CD4-positive, CD25-positive, alpha-beta regulatory T cell (primary cell): ENCODE results near the gene PLD3. TPM values are rescaled to one million over a fixed set of nuclear protein-coding genes. Genes with fewer than 3 reads are reported as not detected.

Experiments used
- ATAC-seq, 2 donors: fragments of 150-1000 bp; cut with Tn5 transposase; one replicate each; pipeline ENCODE4 v1.10.0; 2021; ENCODE audit warnings: low read depth in 2 of 2, moderate number of reproducible peaks in 2 of 2, moderate library complexity in 1 of 2
- DNase-seq, 3 donors: peaks; one replicate each; pipeline versions ENCODE4 v3.0.0 to v3.0.0-alpha.2; 2012 to 2022; ENCODE audit warnings: mixed read lengths in 1 of 3
- H3K27ac ChIP-seq: one replicate; pipeline ENCODE4 v1.7.0; 2013; ENCODE audit warnings: mild to moderate bottlenecking, low read length; ENCODE audit not compliant: insufficient read depth, poor library complexity, severe bottlenecking
- H3K27me3 ChIP-seq: one replicate; pipeline ENCODE4 v1.7.0; 2013; ENCODE audit warnings: low read length; ENCODE audit not compliant: control insufficient read depth, insufficient read depth
- H3K36me3 ChIP-seq: one replicate; pipeline ENCODE4 v1.7.0; 2013; ENCODE audit warnings: mild to moderate bottlenecking, low read length, moderate library complexity; ENCODE audit not compliant: control insufficient read depth, insufficient read depth
- H3K4me1 ChIP-seq: 2 replicates; pipeline ENCODE4 v1.7.0; 2013; ENCODE audit warnings: mild to moderate bottlenecking, low read length; ENCODE audit not compliant: insufficient read depth, control insufficient read depth, poor library complexity, severe bottlenecking
- H3K4me3 ChIP-seq: one replicate; pipeline ENCODE4 v1.7.0; 2013; ENCODE audit warnings: low read depth, mild to moderate bottlenecking, low read length, moderate library complexity
- H3K9me3 ChIP-seq, 2 experiments: 1 replicate in 1 of 2; 2 replicates in 1 of 2; pipeline ENCODE4 v1.7.0; 2013; ENCODE audit warnings: low read length in 2 of 2, mild to moderate bottlenecking in 1 of 2, moderate library complexity in 1 of 2; ENCODE audit not compliant: control insufficient read depth in 2 of 2
- H3K27ac Mint-ChIP-seq, 3 donors: one replicate each; pipeline ENCODE4 v1.8.0; 2020 to 2022; ENCODE audit warnings: mild to moderate bottlenecking in 3 of 3, mixed read lengths in 3 of 3, moderate library complexity in 2 of 3
- H3K27me3 Mint-ChIP-seq: one replicate; pipeline ENCODE4 v1.8.0; 2022; ENCODE audit warnings: mild to moderate bottlenecking, mixed read lengths
- H3K36me3 Mint-ChIP-seq: one replicate; pipeline ENCODE4 v1.8.0; 2020; ENCODE audit warnings: mixed read lengths
- H3K4me1 Mint-ChIP-seq, 4 donors: one replicate each; pipeline ENCODE4 v1.8.0; 2020 to 2022; ENCODE audit warnings: mixed read lengths in 4 of 4, mild to moderate bottlenecking in 1 of 4
- H3K4me3 Mint-ChIP-seq, 4 donors: one replicate each; pipeline ENCODE4 v1.8.0; 2020 to 2022; ENCODE audit warnings: mild to moderate bottlenecking in 4 of 4, mixed read lengths in 4 of 4, moderate library complexity in 3 of 4
- H3K9me3 Mint-ChIP-seq, 7 donors: one replicate each; pipeline ENCODE4 v1.8.0; 2020 to 2022; ENCODE audit warnings: mixed read lengths in 7 of 7, mild to moderate bottlenecking in 3 of 7, moderate library complexity in 2 of 7
- polyA plus RNA-seq, 4 donors: library from polyadenylated mRNA; unstranded; fragments of 300-500 nt; fragmentation: Illumina TruSeq; gene quantifications; one replicate each; pipeline ENCODE4 v1.2.3, GENCODE V29; 2021
- total RNA-seq: library from RNA; stranded (reverse); gene quantifications from one replicate; pipeline ENCODE4 v1.2.3, GENCODE V29; 2022

The PLD3 gene
- total and polyA plus RNA-seq, 5 donors from 2014 or later: 49.2 to 73.7 (median 50.3) TPM

- Histone ChIP-seq H3K27ac (no peak overlapping the region), H3K36me3 (peaks cover 15% of the 10 kb centered on the region), H3K4me1 (peaks cover 8% of the 10 kb centered on the region), H3K9me3 (no peaks in the 10 kb centered on the region), H3K27me3 (no peaks in the 10 kb centered on the region), H3K4me3 (no peak overlapping the region)
- no peaks in the 10 kb centered on the region for H3K27me3 Mint-ChIP-seq
- no peak for ATAC-seq
- peaks cover 18% of the 10 kb centered on the region for H3K36me3 Mint-ChIP-seq
- H3K4me3 Mint-ChIP-seq: no peak overlapping the region
- no peak for DNase-seq
- peaks cover 4 to 43% (median 19%) of the 10 kb centered on the region in 4 donors for H3K4me1 Mint-ChIP-seq
- H3K27ac Mint-ChIP-seq: peak overlapping the region in 1 of 3 donors; percentile 20
- no peaks in the 10 kb centered on the region for H3K9me3 Mint-ChIP-seq
Observed at GRCh38 chr19:40342644-40343311, 5.7 kb upstream of the PLD3 start.

- Mint-ChIP-seq H3K4me3 (peak overlapping the region in 2 of 4 donors; percentile 5 to 54), H3K4me1 (peaks cover 6 to 52% (median 29%) of the 10 kb centered on the region in 4 donors)
- ATAC-seq: no peak
Observed at GRCh38 chr19:40344422-40344821, 4.1 kb upstream of the PLD3 start.

GRCh38 chr19:40348961-40349507 is 539 bp downstream of the PLD3 start:
- peaks cover 6% of the 10 kb centered on the region for H3K36me3 Mint-ChIP-seq
- ATAC-seq: no peak
- H3K27ac ChIP-seq: peak overlapping the region; percentile 82

More at GRCh38 chr19:40344422-40344821, 4.1 kb upstream of the PLD3 start:
- H3K9me3 Mint-ChIP-seq: no peaks in the 10 kb centered on the region
- H3K27ac ChIP-seq: no peak overlapping the region
- no peaks in the 10 kb centered on the region for H3K27me3 Mint-ChIP-seq
- no peak for DNase-seq
- peaks cover 16% of the 10 kb centered on the region for H3K36me3 Mint-ChIP-seq
- H3K9me3 ChIP-seq: no peaks in the 10 kb centered on the region
- H3K4me3 ChIP-seq: no peak overlapping the region
- H3K36me3 ChIP-seq: peaks cover 10% of the 10 kb centered on the region
- H3K27me3 ChIP-seq: no peaks in the 10 kb centered on the region
- H3K4me1 ChIP-seq: peaks cover 18% of the 10 kb centered on the region
- H3K27ac Mint-ChIP-seq: no peak overlapping the region

GRCh38 chr19:40355975-40356680 is 7.6 kb downstream of the PLD3 start:
- H3K36me3 ChIP-seq: no peaks in the 10 kb centered on the region
- no peaks in the 10 kb centered on the region for H3K4me1 ChIP-seq
- no peak for ATAC-seq
- Mint-ChIP-seq H3K4me3 (peak overlapping the region in 1 of 4 donors; percentile 26), H3K36me3 (peaks cover 17% of the 10 kb centered on the region), H3K4me1 (peaks cover 0 to 19% (median 9%) of the 10 kb centered on the region in 4 donors), H3K27me3 (no peaks in the 10 kb centered on the region), H3K27ac (peak overlapping the region in 2 of 3 donors; percentile 9 to 67), H3K9me3 (no peaks in the 10 kb centered on the region)
- DNase-seq: no peak
- H3K4me3 ChIP-seq: no peak overlapping the region
- H3K9me3 ChIP-seq: no peaks in the 10 kb centered on the region
- H3K27me3 ChIP-seq: no peaks in the 10 kb centered on the region
- H3K27ac ChIP-seq: no peak overlapping the region

More at GRCh38 chr19:40348961-40349507, 539 bp downstream of the PLD3 start:
- peak overlapping the region; percentile 97 for H3K4me3 ChIP-seq
- H3K4me3 Mint-ChIP-seq: peak overlapping the region; percentile 94 to 99 (median 95)
- no peaks in the 10 kb centered on the region for H3K36me3 ChIP-seq
- peaks cover 20% of the 10 kb centered on the region for H3K4me1 ChIP-seq
- H3K9me3 Mint-ChIP-seq: no peaks in the 10 kb centered on the region
- H3K9me3 ChIP-seq: no peaks in the 10 kb centered on the region
- peaks cover 6 to 47% (median 23%) of the 10 kb centered on the region in 4 donors for H3K4me1 Mint-ChIP-seq
- no peaks in the 10 kb centered on the region for H3K27me3 Mint-ChIP-seq
- H3K27ac Mint-ChIP-seq: peak overlapping the region in 2 of 3 donors; percentile 92 to 94
- H3K27me3 ChIP-seq: no peaks in the 10 kb centered on the region
- DNase-seq: peak in 2 of 3 donors; percentile 9 to 47

- Mint-ChIP-seq H3K36me3 (peaks cover 16% of the 10 kb centered on the region), H3K27me3 (no peaks in the 10 kb centered on the region), H3K27ac (peak overlapping the region in 2 of 3 donors; percentile 9 to 33), H3K9me3 (no peaks in the 10 kb centered on the region), H3K4me3 (peak overlapping the region in 1 of 4 donors; percentile 26), H3K4me1 (peaks cover 0 to 17% (median 8%) of the 10 kb centered on the region in 4 donors)
- ATAC-seq (no peak), DNase-seq (no peak)
- Histone ChIP-seq H3K27ac (no peak overlapping the region), H3K27me3 (no peaks in the 10 kb centered on the region), H3K4me1 (no peaks in the 10 kb centered on the region), H3K4me3 (no peak overlapping the region), H3K36me3 (no peaks in the 10 kb centered on the region), H3K9me3 (no peaks in the 10 kb centered on the region)
Observed at GRCh38 chr19:40356681-40357595, 8.4 kb downstream of the PLD3 start.

GRCh38 chr19:40357640-40358039 is 9.1 kb downstream of the PLD3 start:
- Mint-ChIP-seq H3K27ac (no peak overlapping the region), H3K36me3 (peaks cover 16% of the 10 kb centered on the region), H3K27me3 (no peaks in the 10 kb centered on the region), H3K9me3 (no peaks in the 10 kb centered on the region), H3K4me1 (peaks cover 0 to 17% (median 10%) of the 10 kb centered on the region in 4 donors), H3K4me3 (no peak overlapping the region)
- H3K9me3 ChIP-seq: no peaks in the 10 kb centered on the region
- ATAC-seq: no peak
- H3K36me3 ChIP-seq: no peaks in the 10 kb centered on the region
- H3K4me3 ChIP-seq: no peak overlapping the region
- no peaks in the 10 kb centered on the region for H3K4me1 ChIP-seq
- no peak for DNase-seq
- H3K27ac ChIP-seq: no peak overlapping the region
- H3K27me3 ChIP-seq: no peaks in the 10 kb centered on the region

GRCh38 chr19:40358773-40359172 is 10.3 kb downstream of the PLD3 start:
- Histone ChIP-seq H3K9me3 (no peaks in the 10 kb centered on the region), H3K4me3 (no peak overlapping the region), H3K4me1 (no peaks in the 10 kb centered on the region), H3K27ac (no peak overlapping the region), H3K27me3 (no peaks in the 10 kb centered on the region), H3K36me3 (no peaks in the 10 kb centered on the region)
- peaks cover 20% of the 10 kb centered on the region for H3K36me3 Mint-ChIP-seq
- ATAC-seq: peak; percentile 43 to 44
- no peaks in the 10 kb centered on the region for H3K9me3 Mint-ChIP-seq
- H3K4me1 Mint-ChIP-seq: peaks cover 0 to 21% (median 15%) of the 10 kb centered on the region in 4 donors
- no peak overlapping the region for H3K4me3 Mint-ChIP-seq
- H3K27me3 Mint-ChIP-seq: no peaks in the 10 kb centered on the region
- DNase-seq: no peak
- no peak overlapping the region for H3K27ac Mint-ChIP-seq
